ENCODE measurements around the gene SAE1. TPM values are rescaled to one million over a fixed set of nuclear protein-coding genes. Genes with fewer than 3 reads are reported as not detected.
A peak's percentile ranks its signal among the peaks of the same experiment; 100 is the strongest.

The SAE1 gene
- total RNA-seq, 1 experiment from 2014 or later: 174 TPM

DNA sequence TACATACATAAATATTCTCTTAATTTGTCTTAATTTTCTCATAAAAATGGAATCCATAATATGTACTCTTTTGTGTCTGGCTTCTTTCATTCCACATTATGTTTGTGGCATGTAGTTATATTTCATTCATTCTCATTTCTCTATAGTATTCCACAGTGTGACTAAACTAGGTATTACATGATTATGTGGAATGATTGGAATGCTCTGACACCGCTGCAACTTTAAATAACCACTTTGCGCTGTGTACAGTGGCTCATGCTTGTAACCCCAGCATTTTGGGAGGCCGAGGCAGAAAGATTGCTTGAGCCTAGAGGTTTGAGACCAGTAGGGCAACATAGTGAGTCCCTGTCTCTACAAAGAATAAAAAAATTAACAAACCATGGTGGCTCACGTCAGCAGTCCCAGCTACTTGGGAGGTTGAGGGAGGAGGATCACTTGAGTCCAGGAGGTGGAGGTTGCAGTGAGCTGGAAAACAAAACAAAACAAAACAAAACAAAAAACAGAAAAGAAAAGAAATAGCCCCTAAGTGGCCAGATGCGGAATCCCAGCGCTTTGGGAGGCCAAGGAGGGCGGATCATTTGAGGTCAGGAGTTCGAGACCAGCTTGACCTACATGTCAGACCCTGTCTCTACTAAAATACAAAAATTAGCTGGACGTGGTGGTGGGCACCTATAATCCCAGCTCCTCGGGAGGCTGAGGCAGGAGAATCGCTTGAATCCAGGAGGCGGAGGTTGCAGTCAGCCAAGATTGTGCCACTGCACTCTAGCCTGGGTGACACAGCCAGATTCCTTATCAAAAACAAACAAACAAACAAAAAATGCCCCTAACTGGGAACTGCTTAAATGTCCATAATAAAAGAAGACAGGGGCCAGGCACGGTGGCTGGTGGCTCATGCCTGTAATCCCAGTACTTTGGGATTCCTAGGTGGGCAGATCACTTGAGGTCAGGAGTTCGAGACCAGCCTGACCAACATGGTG, 8.0 kb upstream of the SAE1 start:
- Mint-ChIP-seq H3K9me3 (ENCODE audit: low read depth, unreplicated experiment) (no peaks in the 10 kb centered on the region), H3K4me3 (ENCODE audit: low read depth, unreplicated experiment) (no peak overlapping the region), H3K27me3 (ENCODE audit: unreplicated experiment) (no peaks in the 10 kb centered on the region), H3K4me1 (ENCODE audit: low read depth, unreplicated experiment) (peaks cover 30% of the 10 kb centered on the region), H3K27ac (ENCODE audit: unreplicated experiment) (peak overlapping the region; percentile 50), H3K36me3 (ENCODE audit: insufficient read depth, unreplicated experiment) (peaks cover 9% of the 10 kb centered on the region)
- no peak for DNase-seq
- TF ChIP-seq, protein P1, sequence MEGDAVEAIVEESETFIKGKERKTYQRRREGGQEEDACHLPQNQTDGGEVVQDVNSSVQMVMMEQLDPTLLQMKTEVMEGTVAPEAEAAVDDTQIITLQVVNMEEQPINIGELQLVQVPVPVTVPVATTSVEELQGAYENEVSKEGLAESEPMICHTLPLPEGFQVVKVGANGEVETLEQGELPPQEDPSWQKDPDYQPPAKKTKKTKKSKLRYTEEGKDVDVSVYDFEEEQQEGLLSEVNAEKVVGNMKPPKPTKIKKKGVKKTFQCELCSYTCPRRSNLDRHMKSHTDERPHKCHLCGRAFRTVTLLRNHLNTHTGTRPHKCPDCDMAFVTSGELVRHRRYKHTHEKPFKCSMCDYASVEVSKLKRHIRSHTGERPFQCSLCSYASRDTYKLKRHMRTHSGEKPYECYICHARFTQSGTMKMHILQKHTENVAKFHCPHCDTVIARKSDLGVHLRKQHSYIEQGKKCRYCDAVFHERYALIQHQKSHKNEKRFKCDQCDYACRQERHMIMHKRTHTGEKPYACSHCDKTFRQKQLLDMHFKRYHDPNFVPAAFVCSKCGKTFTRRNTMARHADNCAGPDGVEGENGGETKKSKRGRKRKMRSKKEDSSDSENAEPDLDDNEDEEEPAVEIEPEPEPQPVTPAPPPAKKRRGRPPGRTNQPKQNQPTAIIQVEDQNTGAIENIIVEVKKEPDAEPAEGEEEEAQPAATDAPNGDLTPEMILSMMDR (IDR thresholded peaks at IDR 0.05; ENCODE audit: unreplicated experiment): no peak
- intact Hi-C loops (cut with micrococcal nuclease; ENCODE audit: unreplicated experiment): no loop called here
- CTCF ChIA-PET: interaction anchor here (0.6 to 3.0 kb wide), 2 partner anchors 43 to 90 kb away, joined by 4 to 37 read pairs; no protein-coding TSS in a partner anchor
- BruUV-seq (replicated peaks): no TSS peak

DNA sequence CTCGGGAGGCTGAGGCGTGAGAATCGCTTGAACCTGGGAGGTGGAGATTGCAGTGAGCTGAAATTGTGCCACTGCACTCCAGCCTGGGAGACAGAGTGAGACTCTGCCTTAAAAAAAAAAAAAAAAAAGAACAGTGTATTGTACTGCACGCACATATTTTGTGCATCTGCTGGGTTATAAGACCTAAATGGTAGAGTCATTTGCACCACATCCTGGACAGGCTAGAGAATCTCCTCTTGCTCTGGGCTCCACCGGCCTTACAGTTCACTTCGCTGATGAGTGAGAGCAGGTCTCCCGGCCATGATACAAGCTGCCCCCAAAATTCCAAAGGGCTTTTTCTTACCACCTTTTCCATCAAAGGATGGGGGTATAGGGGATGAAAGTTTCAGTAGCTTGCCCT, 7.2 kb upstream of the SAE1 start:
- Mint-ChIP-seq H3K27ac (ENCODE audit: unreplicated experiment) (no peak overlapping the region), H3K4me1 (ENCODE audit: low read depth, unreplicated experiment) (peaks cover 30% of the 10 kb centered on the region), H3K36me3 (ENCODE audit: insufficient read depth, unreplicated experiment) (peaks cover 6% of the 10 kb centered on the region), H3K27me3 (ENCODE audit: unreplicated experiment) (no peaks in the 10 kb centered on the region), H3K9me3 (ENCODE audit: low read depth, unreplicated experiment) (no peaks in the 10 kb centered on the region), H3K4me3 (ENCODE audit: low read depth, unreplicated experiment) (no peak overlapping the region)
- CTCF ChIA-PET: interaction anchor here (0.6 to 3.0 kb wide), 2 partner anchors 24 to 44 kb away, joined by 3 to 37 read pairs; no protein-coding TSS in a partner anchor
- TF ChIP-seq, protein P1 (IDR thresholded peaks at IDR 0.05; ENCODE audit: unreplicated experiment): no peak
- no peak for DNase-seq
- no TSS peak for BruUV-seq (replicated peaks)
- intact Hi-C loops (cut with micrococcal nuclease; ENCODE audit: unreplicated experiment): no loop called here

DNA sequence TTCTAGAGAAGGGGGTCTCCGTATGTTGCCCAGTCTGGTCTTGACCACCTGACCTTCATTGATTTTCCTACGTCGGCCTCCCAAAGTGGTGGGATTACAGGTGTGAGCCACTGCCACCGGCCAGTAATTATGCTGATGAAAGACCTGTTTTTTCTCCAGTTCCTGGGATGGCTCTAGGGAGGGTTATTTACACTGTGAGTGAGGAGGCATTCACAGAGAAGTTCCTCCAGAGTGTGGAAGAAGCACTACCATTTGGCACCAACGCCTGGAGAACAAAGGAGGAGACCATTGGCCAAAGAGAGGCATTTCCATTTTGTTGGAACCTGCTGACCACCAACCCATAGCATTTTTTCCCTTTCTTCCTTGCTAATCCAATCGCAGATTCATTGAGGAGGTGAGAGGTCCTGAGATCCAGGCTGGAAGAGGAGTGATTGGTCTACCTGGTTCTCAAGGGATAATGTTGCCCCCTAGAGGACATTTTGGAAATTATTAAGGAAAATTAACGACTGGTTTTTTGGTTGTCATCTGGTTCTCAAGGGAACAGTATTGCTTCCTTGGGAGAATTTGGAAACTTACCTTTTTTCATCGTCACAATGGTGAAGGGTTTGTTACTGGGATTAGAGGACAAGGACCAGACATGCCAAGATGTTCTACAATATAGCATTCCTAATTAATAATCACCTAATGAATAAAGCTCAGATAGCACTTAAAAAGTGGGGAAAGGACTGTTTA, 5.5 kb upstream of the SAE1 start:
- CTCF ChIA-PET: interaction anchor here (0.5 to 1.8 kb wide), 7 partner anchors 29 to 1045 kb away, joined by 3 to 17 read pairs (median 6); no protein-coding TSS in a partner anchor
- DNase-seq: peak; percentile 45
- H3K27ac Mint-ChIP-seq (ENCODE audit: unreplicated experiment): peak overlapping the region; percentile 33

DNA sequence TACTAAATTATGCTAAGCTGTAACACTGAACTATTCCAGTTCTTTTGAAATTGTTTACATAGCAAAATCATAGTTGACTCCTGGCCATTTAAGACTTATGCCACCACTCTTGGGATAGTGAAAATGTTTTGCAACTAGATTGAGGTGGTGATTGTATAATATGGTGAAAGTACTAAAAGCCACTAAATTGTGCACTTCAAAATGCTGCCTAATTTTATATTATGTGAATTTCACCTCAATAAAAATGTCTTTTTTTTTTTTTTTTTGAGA, 5.0 kb upstream of the SAE1 start:
- TF ChIP-seq, protein P1 (IDR thresholded peaks at IDR 0.05; ENCODE audit: unreplicated experiment): peak; percentile 3
- intact Hi-C loops (cut with micrococcal nuclease; ENCODE audit: unreplicated experiment): loop anchor here (1.0 kb wide), 2 partner anchors 46 to 89 kb away; no protein-coding TSS in a partner anchor
- Mint-ChIP-seq H3K36me3 (ENCODE audit: insufficient read depth, unreplicated experiment) (peaks cover 6% of the 10 kb centered on the region), H3K27me3 (ENCODE audit: unreplicated experiment) (no peaks in the 10 kb centered on the region), H3K27ac (ENCODE audit: unreplicated experiment) (no peak overlapping the region), H3K4me1 (ENCODE audit: low read depth, unreplicated experiment) (peaks cover 25% of the 10 kb centered on the region), H3K9me3 (ENCODE audit: low read depth, unreplicated experiment) (peaks cover 3% of the 10 kb centered on the region), H3K4me3 (ENCODE audit: low read depth, unreplicated experiment) (no peak overlapping the region)
- no TSS peak for BruUV-seq (replicated peaks)
- DNase-seq: no peak
- CTCF ChIA-PET: interaction anchor here (0.5 to 1.8 kb wide), 7 partner anchors 29 to 118 kb away, joined by 3 to 17 read pairs (median 6); no protein-coding TSS in a partner anchor

More for the DNA sequence above, 5.5 kb upstream of the SAE1 start:
- Mint-ChIP-seq H3K9me3 (ENCODE audit: low read depth, unreplicated experiment) (no peaks in the 10 kb centered on the region), H3K36me3 (ENCODE audit: insufficient read depth, unreplicated experiment) (peaks cover 6% of the 10 kb centered on the region), H3K4me3 (ENCODE audit: low read depth, unreplicated experiment) (no peak overlapping the region), H3K4me1 (ENCODE audit: low read depth, unreplicated experiment) (peaks cover 30% of the 10 kb centered on the region), H3K27me3 (ENCODE audit: unreplicated experiment) (no peaks in the 10 kb centered on the region)
- intact Hi-C loops (cut with micrococcal nuclease; ENCODE audit: unreplicated experiment): loop anchor here (1.0 kb wide), 2 partner anchors 46 to 89 kb away; no protein-coding TSS in a partner anchor
- TF ChIP-seq, protein P1 (IDR thresholded peaks at IDR 0.05; ENCODE audit: unreplicated experiment): peak; percentile 61
- BruUV-seq (replicated peaks): no TSS peak

All from Calu3 (cell line).